ENCODE measurements around the gene SAMD10. TPM values are rescaled to one million over a fixed set of nuclear protein-coding genes. Genes with fewer than 3 reads are reported as not detected.

Gene SAMD10
- total and polyA plus RNA-seq, 4 donors, result 2.3 to 6.8 (median 5.6) TPM

GRCh38 chr20:63966172-63966943 is 13.1 kb downstream of the SAMD10 start:
- Histone ChIP-seq H3K27me3 (ENCODE audit: control insufficient read depth in 3 of 3, insufficient read depth in 3 of 3, low read length in 2 of 3) (no peaks in the 10 kb centered on the region), H3K9ac (ENCODE audit: insufficient read depth in 1 of 2, low read length in 2 of 2) (no peak overlapping the region), H3K4me3 (no peak overlapping the region), H3K9me3 (ENCODE audit: control insufficient read depth in 4 of 4, insufficient read depth in 3 of 4, low read length in 3 of 4) (peaks cover 0 to 8% (median 0%) of the 10 kb centered on the region in 4 donors), H3K4me1 (ENCODE audit: control insufficient read depth in 5 of 5, insufficient read depth in 5 of 5, low read length in 5 of 5) (peaks cover 0 to 11% (median 4%) of the 10 kb centered on the region in 5 donors), H3K27ac (ENCODE audit: low read depth in 1 of 2, low read length in 1 of 2) (no peak overlapping the region), H3K36me3 (ENCODE audit: control insufficient read depth in 4 of 4, insufficient read depth in 4 of 4, low read length in 4 of 4) (peaks cover 0 to 55% (median 31%) of the 10 kb centered on the region in 4 donors)
- ATAC-seq (ENCODE audit: insufficient read depth, low FRiP score) (no peak), DNase-seq (peak in 1 of 3 donors; percentile 9)
- TF ChIP-seq, protein P1, sequence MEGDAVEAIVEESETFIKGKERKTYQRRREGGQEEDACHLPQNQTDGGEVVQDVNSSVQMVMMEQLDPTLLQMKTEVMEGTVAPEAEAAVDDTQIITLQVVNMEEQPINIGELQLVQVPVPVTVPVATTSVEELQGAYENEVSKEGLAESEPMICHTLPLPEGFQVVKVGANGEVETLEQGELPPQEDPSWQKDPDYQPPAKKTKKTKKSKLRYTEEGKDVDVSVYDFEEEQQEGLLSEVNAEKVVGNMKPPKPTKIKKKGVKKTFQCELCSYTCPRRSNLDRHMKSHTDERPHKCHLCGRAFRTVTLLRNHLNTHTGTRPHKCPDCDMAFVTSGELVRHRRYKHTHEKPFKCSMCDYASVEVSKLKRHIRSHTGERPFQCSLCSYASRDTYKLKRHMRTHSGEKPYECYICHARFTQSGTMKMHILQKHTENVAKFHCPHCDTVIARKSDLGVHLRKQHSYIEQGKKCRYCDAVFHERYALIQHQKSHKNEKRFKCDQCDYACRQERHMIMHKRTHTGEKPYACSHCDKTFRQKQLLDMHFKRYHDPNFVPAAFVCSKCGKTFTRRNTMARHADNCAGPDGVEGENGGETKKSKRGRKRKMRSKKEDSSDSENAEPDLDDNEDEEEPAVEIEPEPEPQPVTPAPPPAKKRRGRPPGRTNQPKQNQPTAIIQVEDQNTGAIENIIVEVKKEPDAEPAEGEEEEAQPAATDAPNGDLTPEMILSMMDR (IDR thresholded peaks at IDR 0.05; ENCODE audit: control extremely low read depth, extremely low read depth), result no peak
- WGBS, 2 donors, result 96 to 97% methylated on average over 27 of the region's 27 CpGs

GRCh38 chr20:63964412-63964811 is 15.0 kb downstream of the SAMD10 start:
- no peak for ATAC-seq (ENCODE audit: insufficient read depth, low FRiP score)
- H3K36me3 ChIP-seq (ENCODE audit: control insufficient read depth in 4 of 4, insufficient read depth in 4 of 4, low read length in 4 of 4), result peaks cover 0 to 61% (median 37%) of the 10 kb centered on the region in 4 donors
- DNase-seq, result no peak

DNA sequence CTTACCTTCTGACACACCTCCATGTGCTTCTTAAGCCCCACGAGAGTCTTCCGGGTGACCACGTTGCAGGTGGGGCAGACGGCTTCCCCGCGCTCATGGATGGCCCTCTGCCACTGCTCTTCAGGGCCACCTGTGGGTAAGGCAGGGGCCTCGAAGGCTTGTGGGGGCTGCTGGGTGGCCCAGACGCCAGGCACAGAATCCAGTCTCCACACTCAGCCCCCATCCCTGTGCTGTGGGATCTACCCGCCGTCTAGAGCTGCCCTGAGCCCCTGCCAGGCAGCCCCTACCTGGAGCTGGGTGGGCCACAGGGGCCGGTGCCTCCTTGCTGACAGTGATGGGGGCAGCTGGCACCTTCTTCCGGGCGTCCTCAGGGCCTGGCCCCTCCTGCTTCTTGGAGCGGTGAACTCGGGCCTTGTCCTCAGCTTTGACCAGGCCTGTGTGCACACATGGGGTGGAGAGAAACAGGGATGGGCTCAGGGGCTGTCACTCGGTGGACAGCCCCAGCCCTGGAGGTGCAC is 15.6 kb downstream of the SAMD10 start:
- H3K9ac ChIP-seq (ENCODE audit: insufficient read depth in 1 of 2, low read length in 2 of 2), result no peak overlapping the region
- ATAC-seq (ENCODE audit: insufficient read depth, low FRiP score) (no peak), DNase-seq (no peak)
- H3K36me3 ChIP-seq (ENCODE audit: control insufficient read depth in 4 of 4, insufficient read depth in 4 of 4, low read length in 4 of 4), result peaks cover 0 to 66% (median 40%) of the 10 kb centered on the region in 4 donors
- peaks cover 0 to 5% (median 0%) of the 10 kb centered on the region in 5 donors for H3K4me1 ChIP-seq (ENCODE audit: control insufficient read depth in 5 of 5, insufficient read depth in 5 of 5, low read length in 5 of 5)
- H3K4me3 ChIP-seq, result no peak overlapping the region
- WGBS, 2 donors, result 96 to 98% methylated on average over 16 of the region's 16 CpGs
- no peaks in the 10 kb centered on the region for H3K27me3 ChIP-seq (ENCODE audit: control insufficient read depth in 3 of 3, insufficient read depth in 3 of 3, low read length in 2 of 3)
- TF ChIP-seq, protein P1 (IDR thresholded peaks at IDR 0.05; ENCODE audit: control extremely low read depth, extremely low read depth), result no peak
- no peak overlapping the region for H3K27ac ChIP-seq (ENCODE audit: low read depth in 1 of 2, low read length in 1 of 2)
- peaks cover 0 to 8% (median 0%) of the 10 kb centered on the region in 4 donors for H3K9me3 ChIP-seq (ENCODE audit: control insufficient read depth in 4 of 4, insufficient read depth in 3 of 4, low read length in 3 of 4)

More at GRCh38 chr20:63964412-63964811, 15.0 kb downstream of the SAMD10 start:
- 94% methylated on average over 16 of the region's 16 CpGs for WGBS, 2 donors
- H3K9ac ChIP-seq (ENCODE audit: insufficient read depth in 1 of 2, low read length in 2 of 2), result no peak overlapping the region
- H3K27ac ChIP-seq (ENCODE audit: low read depth in 1 of 2, low read length in 1 of 2), result no peak overlapping the region
- peaks cover 0 to 8% (median 0%) of the 10 kb centered on the region in 4 donors for H3K9me3 ChIP-seq (ENCODE audit: control insufficient read depth in 4 of 4, insufficient read depth in 3 of 4, low read length in 3 of 4)
- peaks cover 0 to 7% (median 0%) of the 10 kb centered on the region in 5 donors for H3K4me1 ChIP-seq (ENCODE audit: control insufficient read depth in 5 of 5, insufficient read depth in 5 of 5, low read length in 5 of 5)
- TF ChIP-seq, protein P1 (IDR thresholded peaks at IDR 0.05; ENCODE audit: control extremely low read depth, extremely low read depth), result no peak
- no peak overlapping the region for H3K4me3 ChIP-seq
- H3K27me3 ChIP-seq (ENCODE audit: control insufficient read depth in 3 of 3, insufficient read depth in 3 of 3, low read length in 2 of 3), result no peaks in the 10 kb centered on the region

Data from lung (tissue), 12 donors.